ENCODE results near the gene USH2A.

USH2A gene

DNA sequence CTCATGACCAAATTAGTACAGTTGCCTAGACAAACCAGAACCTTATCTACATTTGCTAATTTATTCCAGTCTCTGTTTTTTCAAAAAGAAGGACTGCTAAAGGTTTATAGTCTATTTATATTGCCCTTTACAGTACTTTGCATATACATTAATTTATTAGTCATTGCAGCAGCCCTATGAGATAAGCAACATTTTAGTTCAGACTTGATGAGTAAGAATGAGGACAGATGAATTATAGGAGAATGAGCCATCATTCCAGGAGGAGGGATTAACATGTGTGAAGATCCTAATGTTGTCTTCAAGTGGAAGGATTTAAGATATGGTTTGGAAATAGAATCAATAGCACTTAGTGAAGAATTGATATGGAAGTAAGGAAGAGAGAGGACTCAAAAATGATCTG lies 703.7 kb downstream of the USH2A start:
- Histone ChIP-seq H3K4me3 (no peak overlapping the region), H3K27ac (no peak overlapping the region)
- TF ChIP-seq, protein P1, sequence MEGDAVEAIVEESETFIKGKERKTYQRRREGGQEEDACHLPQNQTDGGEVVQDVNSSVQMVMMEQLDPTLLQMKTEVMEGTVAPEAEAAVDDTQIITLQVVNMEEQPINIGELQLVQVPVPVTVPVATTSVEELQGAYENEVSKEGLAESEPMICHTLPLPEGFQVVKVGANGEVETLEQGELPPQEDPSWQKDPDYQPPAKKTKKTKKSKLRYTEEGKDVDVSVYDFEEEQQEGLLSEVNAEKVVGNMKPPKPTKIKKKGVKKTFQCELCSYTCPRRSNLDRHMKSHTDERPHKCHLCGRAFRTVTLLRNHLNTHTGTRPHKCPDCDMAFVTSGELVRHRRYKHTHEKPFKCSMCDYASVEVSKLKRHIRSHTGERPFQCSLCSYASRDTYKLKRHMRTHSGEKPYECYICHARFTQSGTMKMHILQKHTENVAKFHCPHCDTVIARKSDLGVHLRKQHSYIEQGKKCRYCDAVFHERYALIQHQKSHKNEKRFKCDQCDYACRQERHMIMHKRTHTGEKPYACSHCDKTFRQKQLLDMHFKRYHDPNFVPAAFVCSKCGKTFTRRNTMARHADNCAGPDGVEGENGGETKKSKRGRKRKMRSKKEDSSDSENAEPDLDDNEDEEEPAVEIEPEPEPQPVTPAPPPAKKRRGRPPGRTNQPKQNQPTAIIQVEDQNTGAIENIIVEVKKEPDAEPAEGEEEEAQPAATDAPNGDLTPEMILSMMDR (IDR thresholded peaks at IDR 0.05) = no peak
- DNase-seq (ENCODE audit: low spot score) = no peak

DNA sequence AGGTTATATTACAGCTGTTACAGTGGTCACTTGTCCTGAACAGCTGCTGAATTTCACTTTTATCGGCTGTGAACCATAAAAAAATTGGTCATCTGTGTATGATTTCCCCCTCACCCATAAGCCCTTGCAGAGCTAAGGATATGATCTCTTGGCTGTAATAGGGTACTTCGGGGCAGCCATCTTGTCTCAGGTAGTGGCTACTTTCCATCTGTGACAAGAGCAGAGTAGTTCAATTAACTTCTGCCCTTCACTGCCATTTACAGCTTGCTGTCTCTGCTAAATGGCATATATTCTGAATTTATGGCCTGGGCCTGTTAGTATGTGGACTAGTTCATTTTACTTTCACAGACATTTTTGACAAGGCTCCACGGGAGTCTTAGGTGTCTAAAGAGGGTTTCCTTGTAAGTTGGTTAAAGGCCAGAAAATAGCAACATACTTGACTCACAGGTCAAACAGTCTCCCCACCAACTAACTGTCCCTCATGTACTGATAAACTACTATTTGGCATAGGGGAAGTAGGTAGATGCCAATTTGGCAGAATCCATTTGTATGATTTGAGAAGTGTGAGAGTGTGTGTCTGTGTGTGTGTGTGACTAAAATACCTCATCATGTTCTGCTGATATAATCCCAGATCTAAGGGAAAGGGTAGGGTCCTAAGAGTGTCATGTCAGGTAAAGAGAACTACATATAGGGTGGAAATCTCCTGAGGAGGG lies 704.5 kb downstream of the USH2A start:
- H3K27ac ChIP-seq = no peak overlapping the region
- no peak for DNase-seq (ENCODE audit: low spot score)
- no peak overlapping the region for H3K4me3 ChIP-seq
- TF ChIP-seq, protein P1 (IDR thresholded peaks at IDR 0.05) = no peak

DNA sequence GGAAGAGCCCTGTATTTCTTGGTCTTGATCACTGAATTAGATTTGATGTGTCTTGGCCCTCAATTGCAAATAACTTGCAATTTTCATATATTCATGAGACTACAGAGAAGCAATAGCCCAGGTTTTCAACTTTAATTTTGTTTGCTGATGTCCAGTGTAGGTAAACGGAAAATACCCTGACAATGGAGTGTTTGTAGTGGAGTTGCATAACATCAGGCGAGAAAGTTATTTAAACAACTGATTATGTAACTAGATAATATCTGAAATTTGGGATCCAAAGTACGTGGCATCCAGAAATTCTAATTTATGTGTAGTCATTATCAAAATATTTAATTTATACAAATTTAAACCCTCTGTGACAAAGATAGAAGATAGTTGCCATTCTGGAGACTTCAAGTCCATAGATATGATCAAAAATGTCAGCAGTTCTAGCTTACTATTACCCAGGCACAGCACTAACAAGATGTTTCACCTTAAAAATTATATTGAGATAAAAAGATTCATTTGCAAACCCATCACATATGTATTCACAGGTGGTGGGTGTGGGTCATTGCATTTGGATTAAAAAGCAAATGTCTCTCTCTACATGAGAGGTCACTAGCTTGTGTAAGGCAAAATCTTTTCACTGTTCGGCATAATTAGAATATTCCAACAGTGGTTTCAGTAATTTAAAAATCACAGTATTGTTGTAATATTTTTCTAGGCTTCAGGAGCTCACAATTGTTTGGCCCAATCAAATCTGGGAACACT lies 705.4 kb downstream of the USH2A start:
- Histone ChIP-seq H3K27ac (no peak overlapping the region), H3K4me3 (no peak overlapping the region)
- TF ChIP-seq, protein P1 (IDR thresholded peaks at IDR 0.05) = no peak
- no peak for DNase-seq (ENCODE audit: low spot score)

DNA sequence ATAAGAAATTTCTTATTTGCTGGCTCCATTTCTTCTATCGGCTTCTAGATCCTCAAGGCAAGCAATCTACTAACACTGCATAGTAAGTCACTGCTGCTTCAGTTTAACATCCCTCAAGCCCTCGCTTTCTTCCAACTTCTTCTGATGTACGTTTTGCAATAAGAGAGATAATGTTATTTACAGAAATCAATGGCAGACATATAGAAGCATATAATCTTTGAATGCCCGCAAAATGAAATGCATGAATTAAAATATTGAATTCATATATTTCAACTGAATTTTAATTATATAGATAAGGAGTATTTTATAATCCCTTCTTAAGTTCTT lies 712.4 kb downstream of the USH2A start:
- DNase-seq (ENCODE audit: low spot score) = no peak
- H3K4me3 ChIP-seq = no peak overlapping the region
- TF ChIP-seq, protein P1 (IDR thresholded peaks at IDR 0.05) = no peak
- no peak overlapping the region for H3K27ac ChIP-seq

DNA sequence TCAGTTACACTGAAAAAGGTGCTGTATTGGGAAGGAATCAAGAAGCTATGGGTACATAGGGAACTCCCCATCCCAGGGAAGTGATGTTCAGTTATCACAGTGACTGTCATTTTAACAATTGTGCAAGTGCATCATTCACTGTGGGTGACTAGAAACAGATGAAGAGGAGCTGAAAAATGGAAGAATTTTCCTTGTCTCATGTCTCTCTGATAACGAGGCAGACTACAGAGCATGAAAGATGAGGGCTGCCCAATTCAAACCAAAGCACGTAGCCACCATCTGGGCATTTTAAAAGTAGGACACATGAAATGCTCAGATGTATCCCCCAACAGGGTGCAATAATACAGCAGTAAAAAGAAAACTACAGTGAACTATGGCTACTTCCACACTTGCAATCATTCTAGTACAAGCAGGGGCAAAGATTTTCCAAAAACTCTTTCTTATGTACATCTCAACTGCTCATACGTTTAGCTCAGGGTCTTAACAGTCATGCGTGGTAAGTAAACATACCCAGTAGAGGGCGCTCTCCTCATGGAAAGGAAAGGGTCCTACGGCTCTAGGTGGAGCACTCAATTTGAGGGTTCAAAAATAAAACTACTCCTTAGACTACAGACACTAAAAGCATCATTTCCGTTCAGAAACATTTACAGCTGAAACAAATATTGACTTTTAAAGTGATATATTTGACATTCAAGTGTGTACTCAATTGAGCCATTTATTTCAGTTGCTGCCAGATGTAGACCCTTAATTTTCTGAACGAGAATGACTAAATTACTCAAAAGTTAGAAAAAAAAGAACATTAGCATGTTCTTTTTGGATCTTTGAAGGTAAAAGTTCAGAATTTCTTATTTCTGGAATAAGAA lies 713.0 kb downstream of the USH2A start:
- H3K27ac ChIP-seq = no peak overlapping the region
- no peak overlapping the region for H3K4me3 ChIP-seq
- DNase-seq (ENCODE audit: low spot score) = no peak
- TF ChIP-seq, protein P1 (IDR thresholded peaks at IDR 0.05) = no peak

DNA sequence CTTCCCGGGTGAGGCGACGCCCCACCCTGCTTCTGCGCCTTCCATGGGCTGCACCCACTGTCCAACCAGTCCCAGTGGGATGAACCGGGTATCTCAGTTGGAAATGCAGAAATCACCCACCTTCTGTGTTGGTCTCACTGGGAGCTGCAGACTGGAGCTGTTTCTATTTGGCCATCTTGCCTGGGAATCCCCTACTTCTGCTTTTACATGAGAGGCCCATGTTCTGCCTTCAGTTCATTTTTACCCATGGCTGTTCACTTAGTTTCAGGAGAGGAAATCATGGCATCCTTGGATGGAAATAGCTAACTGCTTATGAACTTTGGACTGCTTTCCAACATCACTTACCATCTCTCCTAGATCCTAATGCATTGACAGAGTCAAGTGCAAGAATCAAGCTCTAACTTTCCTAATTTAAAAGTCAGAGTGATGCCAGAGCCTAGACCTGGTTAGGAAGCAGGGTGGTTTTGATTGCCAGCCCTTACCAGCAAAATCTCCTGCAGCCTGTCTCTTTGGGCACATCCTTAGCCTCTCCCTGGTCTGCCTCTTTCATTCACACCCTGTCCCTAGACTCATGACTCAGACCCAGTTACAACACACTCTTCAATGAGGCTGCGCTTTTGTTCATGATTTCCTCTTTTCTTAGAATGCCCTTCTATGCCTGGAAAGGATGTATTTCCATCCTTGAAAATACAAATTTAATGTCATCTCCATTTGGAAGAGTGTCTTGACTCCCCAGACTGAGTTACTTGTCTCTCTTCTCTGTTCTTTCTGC lies 719.0 kb downstream of the USH2A start:
- no peak for DNase-seq (ENCODE audit: low spot score)
- TF ChIP-seq, protein P1 (IDR thresholded peaks at IDR 0.05) = no peak
- Histone ChIP-seq H3K27ac (no peak overlapping the region), H3K4me3 (no peak overlapping the region)

Data from coronary artery (tissue), 2 donors.